HepG2 (cell line): Measurements from ENCODE around the gene GPN1. TPM values are rescaled to one million over a fixed set of nuclear protein-coding genes. Genes with fewer than 3 reads are reported as not detected.

ENCODE experiments used
- EED ChIP-seq: sonication (generic); formaldehyde crosslinking; IDR thresholded peaks from 2 replicates; pipeline ENCODE4 v1.5.0; 2020; ENCODE audit warnings: mild to moderate bottlenecking, missing genetic modification reagents
- ELF1 ChIP-seq: sonication (generic); formaldehyde crosslinking; IDR thresholded peaks from 2 replicates; pipeline ENCODE4 v1.4.0; 2020; ENCODE audit warnings: missing genetic modification reagents
- HNRNPL ChIP-seq: fragments of 200-400 bp; formaldehyde crosslinking; IDR thresholded peaks from 2 replicates; pipeline ENCODE4 v1.6.1; 2017; ENCODE audit warnings: mild to moderate bottlenecking, low read depth, low read length
- HOXA7 ChIP-seq: sonication (generic); formaldehyde crosslinking; IDR thresholded peaks from 2 replicates; pipeline ENCODE4 v1.8.1; 2022; ENCODE audit warnings: mild to moderate bottlenecking, missing genetic modification reagents, moderate library complexity
- JUN ChIP-seq: sonication (generic); formaldehyde crosslinking; IDR thresholded peaks from 2 replicates; pipeline ENCODE4 v1.4.0; 2020; ENCODE audit warnings: mild to moderate bottlenecking, missing genetic modification reagents
- KAT2B ChIP-seq: fragments of 150-350 bp; IDR thresholded peaks from 2 replicates; pipeline ENCODE4 v1.6.1; 2014; ENCODE audit warnings: low read depth, low read length, borderline replicate concordance
- KAT7 ChIP-seq: IDR thresholded peaks from 2 replicates; pipeline ENCODE4 v1.6.1; 2018; ENCODE audit warnings: borderline replicate concordance, missing compliant biosample characterization
- KDM1A ChIP-seq: IDR thresholded peaks from 2 replicates; pipeline ENCODE4 v1.6.1; 2016; ENCODE audit warnings: missing compliant biosample characterization
- KDM4B ChIP-seq: sonication (generic); formaldehyde crosslinking; IDR thresholded peaks from 2 replicates; pipeline ENCODE4 v1.4.0; 2020; ENCODE audit warnings: missing genetic modification reagents
- KMT2A ChIP-seq: sonication (generic); formaldehyde crosslinking; IDR thresholded peaks from 2 replicates; pipeline ENCODE4 v1.4.0; 2020; ENCODE audit warnings: missing genetic modification reagents
- MED1 ChIP-seq: sonication (generic); formaldehyde crosslinking; IDR thresholded peaks from 2 replicates; pipeline ENCODE4 v1.4.0; 2020; ENCODE audit warnings: missing genetic modification reagents
- PCBP2 ChIP-seq: fragments of 200-400 bp; formaldehyde crosslinking; optimal IDR thresholded peaks from 2 replicates; pipeline ENCODE3; 2018; ENCODE audit warnings: low read length, low read depth; ENCODE audit not compliant: poor library complexity, severe bottlenecking
- RFX1 ChIP-seq: fragments of 450-650 bp; IDR thresholded peaks from 2 replicates; pipeline ENCODE4 v1.6.1; 2017
- SYNCRIP ChIP-seq: fragments of 200-400 bp; formaldehyde crosslinking; IDR thresholded peaks from 2 replicates; pipeline ENCODE4 v1.6.1; 2018; ENCODE audit warnings: mild to moderate bottlenecking, low read depth, low read length; ENCODE audit not compliant: insufficient read depth
- ZNF10 ChIP-seq: sonication (generic); formaldehyde crosslinking; IDR thresholded peaks from 2 replicates; pipeline ENCODE4 v1.4.0; 2020; ENCODE audit warnings: mild to moderate bottlenecking, low read depth, missing genetic modification reagents, borderline replicate concordance
- ZNF282 ChIP-seq: fragments of 450-650 bp; IDR thresholded peaks from 2 replicates; pipeline ENCODE4 v1.6.1; 2018; ENCODE audit not compliant: partially characterized antibody
- ZNF367 ChIP-seq: sonication (generic); formaldehyde crosslinking; IDR thresholded peaks from 2 replicates; pipeline ENCODE4 v1.4.0; 2020; ENCODE audit warnings: missing genetic modification reagents, borderline replicate concordance
- ZNF44 ChIP-seq: sonication (generic); formaldehyde crosslinking; IDR thresholded peaks from 2 replicates; pipeline ENCODE4 v1.5.1; 2020; ENCODE audit warnings: mild to moderate bottlenecking, missing genetic modification reagents
- ZNF460 ChIP-seq: sonication (generic); formaldehyde crosslinking; IDR thresholded peaks from 2 replicates; pipeline ENCODE4 v1.5.1; 2020; ENCODE audit warnings: missing genetic modification reagents, mild to moderate bottlenecking, borderline replicate concordance
- ZNF558 ChIP-seq: sonication (generic); formaldehyde crosslinking; IDR thresholded peaks from 2 replicates; pipeline ENCODE4 v1.9.0; 2022; ENCODE audit warnings: mild to moderate bottlenecking, missing genetic modification reagents, borderline replicate concordance
- ZNF660 ChIP-seq: sonication (generic); formaldehyde crosslinking; IDR thresholded peaks from 2 replicates; pipeline ENCODE4 v1.5.1; 2020; ENCODE audit warnings: mild to moderate bottlenecking, low read depth, missing genetic modification reagents, borderline replicate concordance
- ZNF768 ChIP-seq: sonication (generic); formaldehyde crosslinking; IDR thresholded peaks from 2 replicates; pipeline ENCODE4 v1.4.0; 2020; ENCODE audit warnings: missing genetic modification reagents
- polyA plus RNA-seq, 8 experiments: library from polyadenylated mRNA; depleted of rRNA in 3 of 8; stranded (reverse) in 7 of 8; unstranded in 1 of 8; fragments of >200 nt; fragmentation: Illumina TruSeq in 4 of 8; extraction: Trizol in 4 of 8; gene quantifications; 2 replicates each; pipeline versions ENCODE4 v1.2.1 to v1.2.3, GENCODE V29; 2011 to 2016; ENCODE audit warnings: low read depth in 4 of 8, missing spikeins in 1 of 8, mixed read lengths in 1 of 8; ENCODE audit not compliant: insufficient read depth in 1 of 8
- total RNA-seq, 5 experiments: library from RNA; depleted of rRNA; stranded (reverse); fragments of >200 nt; fragmentation: Illumina TruSeq; extraction: Trizol; gene quantifications; 2 replicates each; pipeline ENCODE4 v1.2.3, GENCODE V29; 2016; ENCODE audit warnings: low read depth in 1 of 5
- TF ChIP-seq, protein P1 (sequence below): sonication (generic); formaldehyde crosslinking; IDR thresholded peaks from 2 replicates; pipeline ENCODE4 v1.5.0; 2020; ENCODE audit warnings: missing genetic modification reagents
- TF ChIP-seq, protein P2 (sequence below): sonication (generic); formaldehyde crosslinking; IDR thresholded peaks from 2 replicates; pipeline ENCODE4 v1.5.0; 2020; ENCODE audit warnings: mild to moderate bottlenecking, missing genetic modification reagents, moderate library complexity
- TF ChIP-seq, protein P3 (sequence below): sonication (generic); formaldehyde crosslinking; IDR thresholded peaks from 2 replicates; pipeline ENCODE4 v1.4.0; 2020; ENCODE audit warnings: low read depth, mild to moderate bottlenecking, missing genetic modification reagents

Gene GPN1
- total and polyA plus RNA-seq, 2 of the 13 experiments (the other 11 are each of a cell fraction or from before 2014, with no cell fraction given), result 54.5 to 62.7 TPM

DNA sequence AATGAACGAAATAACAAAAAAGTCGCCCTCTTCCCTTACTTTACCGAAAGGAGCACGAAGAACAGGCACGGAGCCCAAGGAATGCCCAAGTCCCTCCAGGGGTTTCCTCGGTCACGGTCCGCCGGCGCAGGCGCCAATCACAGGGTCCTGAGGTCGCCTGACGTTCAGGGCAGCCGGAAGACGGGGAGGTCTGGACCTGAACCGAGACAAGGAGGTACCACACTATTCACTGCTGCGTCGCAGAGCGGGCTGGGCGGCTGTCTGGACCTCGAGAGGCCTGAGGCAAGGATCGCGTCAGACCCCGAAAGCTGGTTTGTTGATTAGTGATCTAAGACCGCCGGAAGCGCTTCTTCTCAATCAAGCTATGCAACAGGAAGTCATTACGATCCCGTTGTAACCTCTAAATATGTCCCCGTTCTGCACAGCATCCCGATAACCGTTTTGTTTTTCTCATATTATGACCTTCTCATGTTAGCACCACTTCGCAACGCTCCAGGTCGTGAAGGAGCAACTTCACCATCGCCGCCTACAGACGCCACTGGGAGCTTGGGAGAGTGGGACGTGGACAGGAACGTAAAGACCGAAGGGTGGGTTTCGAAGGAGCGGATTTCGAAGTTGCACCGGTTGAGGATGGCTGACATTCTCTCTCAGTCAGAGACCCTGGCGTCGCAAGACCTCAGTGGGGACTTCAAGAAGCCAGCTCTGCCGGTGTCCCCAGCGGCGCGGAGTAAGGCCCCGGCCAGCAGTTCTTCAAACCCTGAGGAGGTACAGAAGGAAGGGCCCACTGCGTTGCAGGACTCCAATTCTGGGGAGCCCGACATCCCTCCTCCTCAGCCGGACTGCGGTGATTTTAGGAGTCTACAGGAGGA is 34.7 kb downstream of the GPN1 start, which contains the start of the genes SLC4A1AP and SUPT7L (continued):
- no peak for TF ChIP-seq SYNCRIP
- peak; percentile 73; the same call in 1 of the 2 replicates for TF ChIP-seq HOXA7 (CRISPR knock-in tag)
- no peak for TF ChIP-seq ZNF660
- peak; percentile 92 for TF ChIP-seq ZNF558 (CRISPR knock-in tag)
- peak; percentile 99 for TF ChIP-seq KMT2A (CRISPR knock-in tag)
- peak; percentile 94 for TF ChIP-seq ZNF44 (CRISPR knock-in tag)
- TF ChIP-seq JUN (CRISPR knock-in tag), result peak; percentile 82
- TF ChIP-seq RFX1, result no peak
- TF ChIP-seq ZNF10 (CRISPR knock-in tag), result no peak
- 0 out of 2 replicates have a peak, but pooled peaks have one; percentile 21 for TF ChIP-seq HNRNPL
- TF ChIP-seq, protein P1, sequence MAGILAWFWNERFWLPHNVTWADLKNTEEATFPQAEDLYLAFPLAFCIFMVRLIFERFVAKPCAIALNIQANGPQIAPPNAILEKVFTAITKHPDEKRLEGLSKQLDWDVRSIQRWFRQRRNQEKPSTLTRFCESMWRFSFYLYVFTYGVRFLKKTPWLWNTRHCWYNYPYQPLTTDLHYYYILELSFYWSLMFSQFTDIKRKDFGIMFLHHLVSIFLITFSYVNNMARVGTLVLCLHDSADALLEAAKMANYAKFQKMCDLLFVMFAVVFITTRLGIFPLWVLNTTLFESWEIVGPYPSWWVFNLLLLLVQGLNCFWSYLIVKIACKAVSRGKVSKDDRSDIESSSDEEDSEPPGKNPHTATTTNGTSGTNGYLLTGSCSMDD, result no peak
- TF ChIP-seq MED1, result peak; percentile 91
- TF ChIP-seq, protein P2, sequence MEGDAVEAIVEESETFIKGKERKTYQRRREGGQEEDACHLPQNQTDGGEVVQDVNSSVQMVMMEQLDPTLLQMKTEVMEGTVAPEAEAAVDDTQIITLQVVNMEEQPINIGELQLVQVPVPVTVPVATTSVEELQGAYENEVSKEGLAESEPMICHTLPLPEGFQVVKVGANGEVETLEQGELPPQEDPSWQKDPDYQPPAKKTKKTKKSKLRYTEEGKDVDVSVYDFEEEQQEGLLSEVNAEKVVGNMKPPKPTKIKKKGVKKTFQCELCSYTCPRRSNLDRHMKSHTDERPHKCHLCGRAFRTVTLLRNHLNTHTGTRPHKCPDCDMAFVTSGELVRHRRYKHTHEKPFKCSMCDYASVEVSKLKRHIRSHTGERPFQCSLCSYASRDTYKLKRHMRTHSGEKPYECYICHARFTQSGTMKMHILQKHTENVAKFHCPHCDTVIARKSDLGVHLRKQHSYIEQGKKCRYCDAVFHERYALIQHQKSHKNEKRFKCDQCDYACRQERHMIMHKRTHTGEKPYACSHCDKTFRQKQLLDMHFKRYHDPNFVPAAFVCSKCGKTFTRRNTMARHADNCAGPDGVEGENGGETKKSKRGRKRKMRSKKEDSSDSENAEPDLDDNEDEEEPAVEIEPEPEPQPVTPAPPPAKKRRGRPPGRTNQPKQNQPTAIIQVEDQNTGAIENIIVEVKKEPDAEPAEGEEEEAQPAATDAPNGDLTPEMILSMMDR, result peak; percentile 29
- peak; percentile 80; the same call in 1 of the 2 replicates for TF ChIP-seq KDM4B (CRISPR knock-in tag)
- no peak; the same call in 1 of the 2 replicates for TF ChIP-seq ZNF460
- no peak for TF ChIP-seq ZNF282
- no peak for TF ChIP-seq ZNF367 (CRISPR knock-in tag)
- TF ChIP-seq KAT2B, result no peak
- TF ChIP-seq KDM1A (CRISPR knock-in tag), result peak; percentile 68; the same call in 1 of the 2 replicates
- peak; percentile 100 for TF ChIP-seq KAT7 (CRISPR knock-in tag)
- peak; percentile 51 for TF ChIP-seq PCBP2
- TF ChIP-seq ZNF768 (CRISPR knock-in tag), result peak; percentile 67
- peak; percentile 66; the same call in 1 of the 2 replicates for TF ChIP-seq ELF1 (CRISPR knock-in tag)
- TF ChIP-seq, protein P3, sequence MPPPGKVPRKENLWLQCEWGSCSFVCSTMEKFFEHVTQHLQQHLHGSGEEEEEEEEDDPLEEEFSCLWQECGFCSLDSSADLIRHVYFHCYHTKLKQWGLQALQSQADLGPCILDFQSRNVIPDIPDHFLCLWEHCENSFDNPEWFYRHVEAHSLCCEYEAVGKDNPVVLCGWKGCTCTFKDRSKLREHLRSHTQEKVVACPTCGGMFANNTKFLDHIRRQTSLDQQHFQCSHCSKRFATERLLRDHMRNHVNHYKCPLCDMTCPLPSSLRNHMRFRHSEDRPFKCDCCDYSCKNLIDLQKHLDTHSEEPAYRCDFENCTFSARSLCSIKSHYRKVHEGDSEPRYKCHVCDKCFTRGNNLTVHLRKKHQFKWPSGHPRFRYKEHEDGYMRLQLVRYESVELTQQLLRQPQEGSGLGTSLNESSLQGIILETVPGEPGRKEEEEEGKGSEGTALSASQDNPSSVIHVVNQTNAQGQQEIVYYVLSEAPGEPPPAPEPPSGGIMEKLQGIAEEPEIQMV (CRISPR knock-in tag), result peak; percentile 96
- TF ChIP-seq EED, result peak; percentile 34; the same call in 1 of the 2 replicates
